RWPE2 (cell line): ENCODE data around the gene PTPRS.

Source experiments
- ATAC-seq: fragments of 200-7000 bp; cut with Tn5 transposase; 3 replicates; pipeline ENCODE4 v1.9.1; 2021; ENCODE audit warnings: low read depth
- DNase-seq: peaks from one replicate; pipeline ENCODE4 v3.0.0-alpha.2; 2020; ENCODE audit warnings: low spot score
- H3K27ac ChIP-seq: fragments of 450-650 bp; 2 replicates; pipeline ENCODE4 v1.5.1; 2017; ENCODE audit warnings: mild to moderate bottlenecking; ENCODE audit not compliant: poor library complexity, severe bottlenecking
- H3K27me3 ChIP-seq: fragments of 250-450 bp; sonication (Bioruptor Pico); 2 replicates; pipeline ENCODE4 v1.5.1; 2021; ENCODE audit warnings: mild to moderate bottlenecking, moderate library complexity; ENCODE audit not compliant: insufficient read depth, poor library complexity, severe bottlenecking
- H3K36me3 ChIP-seq: fragments of 250-450 bp; sonication (Bioruptor Pico); 2 replicates; pipeline ENCODE4 v1.5.1; 2020; ENCODE audit warnings: low read depth, mild to moderate bottlenecking, moderate library complexity
- H3K4me1 ChIP-seq: fragments of 250-450 bp; sonication (Bioruptor Pico); 2 replicates; pipeline ENCODE4 v1.5.1; 2021; ENCODE audit warnings: mild to moderate bottlenecking, moderate library complexity; ENCODE audit not compliant: insufficient read depth, poor library complexity, severe bottlenecking
- H3K4me3 ChIP-seq: fragments of 250-450 bp; sonication (Bioruptor Pico); 2 replicates; pipeline ENCODE4 v1.5.1; 2021; ENCODE audit warnings: mild to moderate bottlenecking, moderate library complexity; ENCODE audit not compliant: severe bottlenecking
- H3K9me3 ChIP-seq: fragments of 250-450 bp; sonication (Bioruptor Pico); 2 replicates; pipeline ENCODE4 v1.5.1; 2021; ENCODE audit warnings: mild to moderate bottlenecking, moderate library complexity; ENCODE audit not compliant: severe bottlenecking
- TF ChIP-seq, protein P1 (sequence below): fragments of 450-650 bp; IDR thresholded peaks from one replicate; pipeline ENCODE4 v1.5.1; 2017; ENCODE audit warnings: mild to moderate bottlenecking, moderate library complexity; ENCODE audit not compliant: poor library complexity, severe bottlenecking

PTPRS gene

DNA sequence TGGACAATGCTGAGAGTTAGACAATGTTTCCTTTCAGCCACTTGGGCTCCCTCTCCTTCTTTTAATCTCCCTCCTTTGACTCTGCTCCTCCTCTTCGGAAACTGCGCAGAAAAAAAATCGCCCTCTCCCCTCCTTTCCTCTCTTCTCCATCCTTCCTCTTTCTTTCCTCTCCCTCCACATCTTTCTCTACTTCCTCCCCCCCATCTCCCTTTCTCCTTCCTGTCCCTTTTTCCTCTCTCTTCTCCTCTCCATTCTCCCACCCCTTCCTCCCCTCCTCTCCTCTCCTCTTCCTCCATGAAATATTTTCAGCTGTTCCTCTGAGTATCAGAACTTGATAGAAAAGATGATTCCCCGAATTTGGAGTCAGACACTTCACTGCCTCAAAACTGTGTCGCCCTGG, 15.1 kb upstream of the PTPRS start:
- TF ChIP-seq, protein P1, sequence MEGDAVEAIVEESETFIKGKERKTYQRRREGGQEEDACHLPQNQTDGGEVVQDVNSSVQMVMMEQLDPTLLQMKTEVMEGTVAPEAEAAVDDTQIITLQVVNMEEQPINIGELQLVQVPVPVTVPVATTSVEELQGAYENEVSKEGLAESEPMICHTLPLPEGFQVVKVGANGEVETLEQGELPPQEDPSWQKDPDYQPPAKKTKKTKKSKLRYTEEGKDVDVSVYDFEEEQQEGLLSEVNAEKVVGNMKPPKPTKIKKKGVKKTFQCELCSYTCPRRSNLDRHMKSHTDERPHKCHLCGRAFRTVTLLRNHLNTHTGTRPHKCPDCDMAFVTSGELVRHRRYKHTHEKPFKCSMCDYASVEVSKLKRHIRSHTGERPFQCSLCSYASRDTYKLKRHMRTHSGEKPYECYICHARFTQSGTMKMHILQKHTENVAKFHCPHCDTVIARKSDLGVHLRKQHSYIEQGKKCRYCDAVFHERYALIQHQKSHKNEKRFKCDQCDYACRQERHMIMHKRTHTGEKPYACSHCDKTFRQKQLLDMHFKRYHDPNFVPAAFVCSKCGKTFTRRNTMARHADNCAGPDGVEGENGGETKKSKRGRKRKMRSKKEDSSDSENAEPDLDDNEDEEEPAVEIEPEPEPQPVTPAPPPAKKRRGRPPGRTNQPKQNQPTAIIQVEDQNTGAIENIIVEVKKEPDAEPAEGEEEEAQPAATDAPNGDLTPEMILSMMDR: no peak
- DNase-seq (no peak), ATAC-seq (no peak)
- Histone ChIP-seq H3K9me3 (no peaks in the 10 kb centered on the region), H3K4me1 (no peaks in the 10 kb centered on the region), H3K36me3 (no peaks in the 10 kb centered on the region), H3K27ac (no peak overlapping the region), H3K27me3 (no peaks in the 10 kb centered on the region), H3K4me3 (no peak overlapping the region)

DNA sequence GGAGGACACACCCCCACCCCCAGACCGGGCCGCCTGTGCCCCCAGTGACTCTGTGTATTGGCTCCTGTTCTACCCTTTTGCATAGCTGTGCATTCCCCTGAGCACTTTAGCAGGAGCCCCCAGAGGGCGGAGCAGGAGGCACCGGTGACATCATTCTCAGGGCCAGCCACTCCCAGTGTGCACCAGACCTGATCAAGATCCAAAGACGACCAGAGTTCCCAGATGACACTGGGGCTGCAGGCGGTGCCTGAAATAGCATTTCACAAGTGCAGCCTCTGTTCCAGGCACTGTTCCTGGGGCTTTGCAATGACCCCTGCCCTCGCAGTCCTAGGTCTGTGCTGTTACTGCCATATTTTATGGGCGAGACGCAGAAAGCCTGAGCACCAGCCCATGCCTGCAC, 14.5 kb upstream of the PTPRS start:
- Histone ChIP-seq H3K4me1 (no peaks in the 10 kb centered on the region), H3K27me3 (no peaks in the 10 kb centered on the region), H3K36me3 (no peaks in the 10 kb centered on the region), H3K27ac (no peak overlapping the region), H3K9me3 (no peaks in the 10 kb centered on the region), H3K4me3 (no peak overlapping the region)
- no peak for ATAC-seq
- TF ChIP-seq, protein P1: no peak
- no peak for DNase-seq

DNA sequence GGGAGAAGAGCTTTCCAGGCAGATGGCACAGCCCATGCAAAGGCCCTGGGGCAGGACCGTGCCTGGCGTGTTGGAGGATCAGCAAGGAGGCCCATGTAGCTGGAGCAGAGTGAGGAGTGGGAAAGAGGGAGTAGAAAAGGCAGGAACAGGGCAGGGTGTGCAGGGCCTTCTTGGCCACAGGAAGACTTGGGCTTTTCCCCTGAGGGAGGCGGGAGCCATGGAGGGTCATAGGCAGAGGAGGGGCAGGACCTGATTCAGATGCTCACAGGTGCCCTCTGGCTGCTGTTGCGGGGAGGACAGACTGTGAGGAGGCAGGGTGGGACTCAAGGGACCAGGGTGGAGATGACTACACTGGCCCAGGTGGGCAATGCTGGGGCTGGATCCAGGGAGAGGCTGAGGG, 13.8 kb upstream of the PTPRS start:
- ATAC-seq (no peak), DNase-seq (no peak)
- H3K9me3 ChIP-seq: no peaks in the 10 kb centered on the region
- H3K4me3 ChIP-seq: no peak overlapping the region
- H3K27ac ChIP-seq: no peak overlapping the region
- no peaks in the 10 kb centered on the region for H3K27me3 ChIP-seq
- no peaks in the 10 kb centered on the region for H3K36me3 ChIP-seq
- TF ChIP-seq, protein P1: peak; percentile 9
- no peaks in the 10 kb centered on the region for H3K4me1 ChIP-seq

DNA sequence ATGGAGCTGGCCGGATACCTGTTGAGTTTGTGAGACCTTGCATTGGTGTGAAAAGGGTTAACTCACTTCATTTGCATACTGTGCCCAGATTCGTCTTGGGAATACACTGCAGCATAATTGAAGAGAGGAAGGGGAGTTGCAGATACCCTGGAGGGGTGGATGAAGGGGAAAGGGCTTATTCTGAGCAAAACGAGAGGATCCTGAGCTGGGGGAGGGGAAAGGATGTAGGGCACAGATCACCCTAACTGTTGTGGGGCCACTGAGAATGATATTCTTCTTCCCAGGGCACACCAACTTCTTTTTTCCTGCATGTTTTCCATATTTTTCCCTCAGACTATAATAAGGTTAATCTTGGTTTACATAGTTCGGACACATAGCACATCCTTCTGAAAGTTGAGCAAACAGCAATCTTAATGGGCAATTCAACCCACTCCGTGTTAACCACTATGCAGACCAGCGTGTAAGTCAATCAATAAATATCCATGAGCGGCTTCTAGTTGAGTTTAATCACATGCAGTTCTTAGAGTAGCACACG, 11.7 kb upstream of the PTPRS start:
- no peaks in the 10 kb centered on the region for H3K36me3 ChIP-seq
- DNase-seq (no peak), ATAC-seq (no peak)
- H3K27me3 ChIP-seq: no peaks in the 10 kb centered on the region
- TF ChIP-seq, protein P1: no peak
- H3K4me1 ChIP-seq: no peaks in the 10 kb centered on the region
- H3K9me3 ChIP-seq: no peaks in the 10 kb centered on the region
- H3K4me3 ChIP-seq: no peak overlapping the region
- no peak overlapping the region for H3K27ac ChIP-seq

DNA sequence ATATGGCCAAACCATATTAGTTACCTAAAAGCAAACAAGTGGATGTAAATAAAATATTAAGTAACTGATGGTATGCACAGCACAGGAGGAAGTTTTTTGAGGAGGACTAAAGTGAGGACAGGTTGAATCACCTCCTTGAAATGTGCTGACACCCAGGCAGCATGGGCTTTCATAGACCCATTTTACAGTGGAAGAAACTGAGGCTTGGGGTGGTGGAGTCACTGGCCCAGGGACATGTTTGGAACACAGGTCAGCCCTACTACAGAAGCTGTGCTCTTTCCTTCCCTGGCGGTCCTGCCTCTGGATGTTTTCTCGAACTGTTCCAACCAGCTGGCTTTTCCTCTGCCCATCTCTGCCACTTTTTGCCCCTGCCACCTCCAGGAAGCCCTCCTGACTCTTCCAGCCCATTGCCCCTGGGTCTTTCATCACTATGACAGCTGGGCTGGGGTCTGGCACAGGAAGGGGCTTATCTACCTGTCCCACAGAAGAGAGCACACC, 11.2 kb upstream of the PTPRS start:
- no peak for DNase-seq
- TF ChIP-seq, protein P1: no peak
- no peaks in the 10 kb centered on the region for H3K27me3 ChIP-seq
- H3K4me1 ChIP-seq: no peaks in the 10 kb centered on the region
- no peak overlapping the region for H3K27ac ChIP-seq
- no peak overlapping the region for H3K4me3 ChIP-seq
- no peaks in the 10 kb centered on the region for H3K36me3 ChIP-seq
- no peak for ATAC-seq
- H3K9me3 ChIP-seq: no peaks in the 10 kb centered on the region
